PC-9 (cell line): Measurements from ENCODE around the gene LARP4. TPM values are rescaled to one million over a fixed set of nuclear protein-coding genes. Genes with fewer than 3 reads are reported as not detected.

Experiments used
- Bru-seq: library from RNA; stranded (reverse); fragments of 400-500 nt; gene quantifications from one replicate; lab custom pipeline; 2021; lab: Mats Ljungman, UMichigan
- BruChase-seq, 2 experiments: library from RNA; stranded (reverse); fragments of 400-500 nt; gene quantifications; one replicate each; lab custom pipeline; 2021; lab: Mats Ljungman, UMichigan
- BruUV-seq: library from RNA; stranded (reverse); fragments of 400-500 nt; replicated peaks from 2 replicates; lab custom pipeline; 2021; lab: Mats Ljungman, UMichigan
- CTCF ChIA-PET: fragments of 300-600 bp; sonication (Branson Sonifier 250); formaldehyde crosslinking; loops from one replicate; lab custom pipeline; 2022; ENCODE audit warnings: antibody characterized with exemption; lab: Charles Lee
- POLR2A ChIA-PET: fragments of 300-600 bp; sonication (Branson Sonifier 250); formaldehyde crosslinking; loops from one replicate; lab custom pipeline; 2022; ENCODE audit warnings: antibody characterized with exemption; ENCODE audit not compliant: unreplicated experiment; lab: Charles Lee
- DNase-seq, 2 experiments: peaks; one replicate each; pipeline versions ENCODE4 v3.0.0 to v3.0.0-alpha.2; 2015 to 2022; ENCODE audit warnings: mixed read lengths in 1 of 2
- H2AFZ ChIP-seq: fragments of 200-600 bp; sonication (generic); 2 replicates; pipeline ENCODE4 v1.8.1; 2017; ENCODE audit warnings: antibody characterized with exemption
- H3F3A ChIP-seq: fragments of 200-600 bp; sonication (generic); 2 replicates; pipeline ENCODE4 v1.8.1; 2017; ENCODE audit warnings: antibody characterized with exemption, mild to moderate bottlenecking, low read depth; ENCODE audit not compliant: insufficient read depth
- H3K27ac ChIP-seq: fragments of 200-600 bp; sonication (generic); 2 replicates; pipeline ENCODE4 v1.6.1; 2016; ENCODE audit warnings: mixed run types
- H3K27me3 ChIP-seq: fragments of 200-600 bp; sonication (generic); 2 replicates; pipeline ENCODE4 v1.6.1; 2016; ENCODE audit warnings: low read depth, mixed run types; ENCODE audit not compliant: insufficient read depth
- H3K36me3 ChIP-seq: fragments of 200-600 bp; sonication (generic); 2 replicates; pipeline ENCODE4 v1.6.1; 2016; ENCODE audit warnings: low read depth, mixed run types
- H3K4me1 ChIP-seq: fragments of 200-600 bp; sonication (generic); replicated peaks from 2 replicates; pipeline ENCODE4 v1.6.1; 2016; ENCODE audit warnings: mixed run types; ENCODE audit not compliant: insufficient read depth
- H3K4me2 ChIP-seq: fragments of 200-600 bp; sonication (generic); 2 replicates; pipeline ENCODE4 v1.6.1; 2017; ENCODE audit warnings: mixed run types
- H3K4me3 ChIP-seq: fragments of 200-600 bp; sonication (generic); 2 replicates; pipeline ENCODE4 v1.6.1; 2016; ENCODE audit warnings: mixed run types
- H3K79me2 ChIP-seq: fragments of 200-600 bp; sonication (generic); 2 replicates; pipeline ENCODE4 v1.6.1; 2017; ENCODE audit warnings: low read depth, mixed run types
- H3K9me2 ChIP-seq: fragments of 200-600 bp; sonication (generic); 2 replicates; pipeline ENCODE4 v1.8.1; 2017; ENCODE audit warnings: mild to moderate bottlenecking; ENCODE audit not compliant: insufficient read depth
- H3K9me3 ChIP-seq: fragments of 200-600 bp; sonication (generic); 2 replicates; pipeline ENCODE4 v1.8.1; 2016; ENCODE audit warnings: low read depth; ENCODE audit not compliant: insufficient read depth
- H4K20me1 ChIP-seq: fragments of 200-600 bp; sonication (generic); 2 replicates; pipeline ENCODE4 v1.8.1; 2017; ENCODE audit not compliant: insufficient read depth
- EZH2 ChIP-seq: fragments of 200-600 bp; sonication (generic); IDR thresholded peaks from 2 replicates; pipeline ENCODE4 v1.8.0; 2017; ENCODE audit warnings: antibody characterized with exemption, low read depth
- intact Hi-C: fragments of 100-400 bp; cut with micrococcal nuclease; formaldehyde crosslinking; loops from one replicate; pipeline ENCODE4 v1.10.0; 2022; ENCODE audit not compliant: unreplicated experiment
- long read RNA-seq: library from polyadenylated mRNA; stranded (forward); transcript quantifications from one replicate; pipeline ENCODE4 v2.0.0, GENCODE V29; 2022
- total RNA-seq: library from RNA; stranded (reverse); gene quantifications from 2 replicates; pipeline ENCODE4 v1.2.3, GENCODE V29; 2021
- TF ChIP-seq, protein P1 (sequence below): fragments of 200-600 bp; sonication (generic); conservative IDR thresholded peaks from 2 replicates; pipeline ENCODE4 v1.6.1; 2017; ENCODE audit warnings: mixed run types, antibody characterized with exemption, mild to moderate bottlenecking, moderate library complexity

Gene LARP4
- total RNA-seq (49.2 and 74.2 TPM in 2 replicates), Bru-seq, nascent RNA (percentile 91 among the genes with signal in this experiment), BruChase-seq, experiment 1, labeled RNA remaining after a 2-hour chase (percentile 92 among the genes with signal in this experiment), BruChase-seq, experiment 2, labeled RNA remaining after a 6-hour chase (percentile 90 among the genes with signal in this experiment)
- long read RNA-seq, full-length matches to known transcripts: 12 of 37 reads
- long read RNA-seq, partial matches to known transcripts: 4 of 37 reads
- long read RNA-seq, other reads (novel, unspliced or antisense): 21 of 37 reads

DNA sequence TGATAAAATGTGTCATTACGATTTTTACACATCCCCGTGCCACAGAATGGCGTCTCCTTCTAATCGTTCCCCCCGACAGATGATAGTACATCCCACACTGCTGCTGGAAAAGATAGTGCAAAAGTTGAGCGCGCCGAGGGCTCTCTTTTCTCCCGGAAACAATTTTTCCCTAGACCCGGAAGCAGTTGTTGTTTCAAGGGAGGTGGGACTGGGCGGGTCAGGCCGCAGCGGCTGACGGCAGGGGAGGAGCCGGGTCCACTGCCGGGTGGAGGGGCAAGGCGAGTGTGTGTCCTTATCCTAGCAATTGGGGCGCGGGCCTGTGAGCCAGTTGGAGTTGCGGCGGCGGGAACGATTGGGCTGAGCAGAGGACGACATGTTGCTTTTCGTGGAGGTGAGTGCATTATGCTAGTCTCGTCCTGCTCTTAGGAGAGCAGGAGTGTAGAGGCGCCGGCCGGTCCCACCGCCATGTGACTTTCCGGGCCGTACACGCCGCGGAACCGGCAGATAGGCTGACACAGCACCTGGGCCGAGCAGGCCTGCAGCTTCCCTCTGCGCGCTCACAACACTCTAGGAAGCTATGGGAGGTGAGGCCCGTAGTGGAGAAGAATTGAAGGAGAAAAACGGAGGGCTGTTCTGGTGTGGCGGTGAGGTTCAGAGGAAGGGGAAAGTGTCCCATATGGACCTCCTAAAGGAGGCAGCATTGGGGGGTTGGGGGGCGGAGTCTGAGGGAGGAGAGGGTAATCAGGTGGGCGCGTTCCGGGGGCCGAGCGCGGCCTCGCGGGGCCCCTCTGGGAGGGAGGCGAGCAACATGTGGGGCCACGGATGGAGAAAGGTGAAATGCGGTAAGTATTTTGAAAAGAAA, at the start of gene LARP4:
LARP4 (plus strand) TSS at position 248 of the 862 bp plus-strand sequence; CDS start at position 374, 126 bp downstream.
- Histone ChIP-seq H3F3A (peaks cover 66% of the 10 kb centered on the region), H3K79me2 (peaks cover 50% of the 10 kb centered on the region), H3K9me3 (no peaks in the 10 kb centered on the region), H4K20me1 (peaks cover 19% of the 10 kb centered on the region), H3K27me3 (no peaks in the 10 kb centered on the region), H3K27ac (peak within 1 kb of the TSS; percentile 88), H3K4me1 (peaks cover 50% of the 10 kb centered on the region), H3K4me3 (peak within 1 kb of the TSS; percentile 83), H2AFZ (peak within 1 kb of the TSS; percentile 87), H3K9me2 (no peaks in the 10 kb centered on the region), H3K36me3 (0 out of 2 replicates have a peak, but pooled peaks cover 7% of the 10 kb centered on the region), H3K4me2 (peak within 1 kb of the TSS; percentile 89)
- TF ChIP-seq EZH2: no peak
- TF ChIP-seq, protein P1, sequence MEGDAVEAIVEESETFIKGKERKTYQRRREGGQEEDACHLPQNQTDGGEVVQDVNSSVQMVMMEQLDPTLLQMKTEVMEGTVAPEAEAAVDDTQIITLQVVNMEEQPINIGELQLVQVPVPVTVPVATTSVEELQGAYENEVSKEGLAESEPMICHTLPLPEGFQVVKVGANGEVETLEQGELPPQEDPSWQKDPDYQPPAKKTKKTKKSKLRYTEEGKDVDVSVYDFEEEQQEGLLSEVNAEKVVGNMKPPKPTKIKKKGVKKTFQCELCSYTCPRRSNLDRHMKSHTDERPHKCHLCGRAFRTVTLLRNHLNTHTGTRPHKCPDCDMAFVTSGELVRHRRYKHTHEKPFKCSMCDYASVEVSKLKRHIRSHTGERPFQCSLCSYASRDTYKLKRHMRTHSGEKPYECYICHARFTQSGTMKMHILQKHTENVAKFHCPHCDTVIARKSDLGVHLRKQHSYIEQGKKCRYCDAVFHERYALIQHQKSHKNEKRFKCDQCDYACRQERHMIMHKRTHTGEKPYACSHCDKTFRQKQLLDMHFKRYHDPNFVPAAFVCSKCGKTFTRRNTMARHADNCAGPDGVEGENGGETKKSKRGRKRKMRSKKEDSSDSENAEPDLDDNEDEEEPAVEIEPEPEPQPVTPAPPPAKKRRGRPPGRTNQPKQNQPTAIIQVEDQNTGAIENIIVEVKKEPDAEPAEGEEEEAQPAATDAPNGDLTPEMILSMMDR: no peak
- ChIA-PET POLR2A (interaction anchor here (0.7 kb wide), 2 partner anchors 123 to 290 kb away, joined by 3 to 20 read pairs; no protein-coding TSS in a partner anchor), CTCF (no interaction called here)
- intact Hi-C loops: loop anchor here (2.0 to 10.0 kb wide), 4 partner anchors 74 to 316 kb away; partner anchors contain the start of gene SMARCD1
- BruUV-seq: no TSS peak
- peak; percentile 86 to 93 for DNase-seq

DNA sequence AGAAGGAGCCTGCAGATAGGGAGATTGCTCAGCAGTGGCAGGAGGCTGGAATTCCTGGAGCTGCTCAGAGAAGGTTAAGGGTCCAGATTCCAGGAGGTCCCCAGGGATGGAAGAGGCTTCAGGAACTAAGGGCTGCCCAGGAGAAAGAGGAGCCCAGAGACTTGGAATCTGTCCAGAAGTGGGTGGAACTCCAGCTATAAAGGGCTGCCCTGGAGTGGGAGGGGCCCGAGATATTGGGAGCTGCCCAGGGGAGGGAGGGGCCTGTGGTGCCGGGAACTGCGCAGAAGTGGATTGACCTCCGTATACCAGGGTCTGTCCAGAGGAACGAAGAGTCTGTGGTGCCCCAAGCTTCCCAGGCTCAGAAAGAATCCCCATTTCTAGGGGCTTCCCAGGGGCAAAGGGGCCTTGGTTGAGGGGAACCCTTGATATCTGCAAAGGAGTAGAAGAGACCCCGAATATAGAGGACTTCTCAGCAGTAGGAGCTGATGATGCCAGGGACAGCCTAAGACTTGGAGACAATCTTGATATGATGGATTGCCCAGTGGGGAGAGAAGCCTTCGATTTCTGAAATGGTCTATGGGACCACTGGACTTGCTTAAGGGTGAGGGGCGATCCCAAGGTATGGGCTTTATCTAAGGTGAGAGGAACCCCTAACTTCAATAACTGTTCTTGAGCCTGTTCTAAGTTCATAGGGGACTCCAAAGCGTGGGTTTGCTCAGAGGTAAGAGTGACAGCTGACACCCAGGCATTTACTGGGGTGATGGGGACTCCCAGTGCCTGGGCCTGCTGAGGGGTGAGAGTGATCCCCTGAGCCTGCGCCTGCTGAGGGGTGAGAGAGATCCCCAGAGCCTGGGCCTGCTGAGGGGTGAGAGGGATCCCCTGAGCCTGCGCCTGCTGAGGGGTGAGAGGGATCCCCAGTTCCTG, 49.3 kb upstream of the LARP4 start:
- H3K4me1 ChIP-seq: no peaks in the 10 kb centered on the region
- no peaks in the 10 kb centered on the region for H3K9me2 ChIP-seq
- no peaks in the 10 kb centered on the region for H3K79me2 ChIP-seq
- H4K20me1 ChIP-seq: no peaks in the 10 kb centered on the region
- no peak overlapping the region for H3K27ac ChIP-seq
- ChIA-PET CTCF (no interaction called here), POLR2A (no interaction called here)
- no peak for DNase-seq
- H2AFZ ChIP-seq: no peak overlapping the region
- H3K4me3 ChIP-seq: no peak overlapping the region
- H3K27me3 ChIP-seq: no peaks in the 10 kb centered on the region
- H3K4me2 ChIP-seq: no peak overlapping the region
- no peaks in the 10 kb centered on the region for H3K9me3 ChIP-seq
- BruUV-seq: no TSS peak
- 0 out of 2 replicates have a peak, but pooled peaks cover 3% of the 10 kb centered on the region for H3F3A ChIP-seq
- TF ChIP-seq EZH2: no peak
- TF ChIP-seq, protein P1: no peak
- intact Hi-C loops: no loop called here
- no peaks in the 10 kb centered on the region for H3K36me3 ChIP-seq
